PC-9 (cell line): ENCODE data around the gene RAB11FIP4.

Experiments
- EZH2 ChIP-seq: fragments of 200-600 bp; sonication (generic); IDR thresholded peaks from 2 replicates; pipeline ENCODE4 v1.8.0; 2017; ENCODE audit warnings: antibody characterized with exemption, low read depth
- TF ChIP-seq, protein P1 (sequence below): fragments of 200-600 bp; sonication (generic); conservative IDR thresholded peaks from 2 replicates; pipeline ENCODE4 v1.6.1; 2017; ENCODE audit warnings: mixed run types, antibody characterized with exemption, mild to moderate bottlenecking, moderate library complexity

DNA sequence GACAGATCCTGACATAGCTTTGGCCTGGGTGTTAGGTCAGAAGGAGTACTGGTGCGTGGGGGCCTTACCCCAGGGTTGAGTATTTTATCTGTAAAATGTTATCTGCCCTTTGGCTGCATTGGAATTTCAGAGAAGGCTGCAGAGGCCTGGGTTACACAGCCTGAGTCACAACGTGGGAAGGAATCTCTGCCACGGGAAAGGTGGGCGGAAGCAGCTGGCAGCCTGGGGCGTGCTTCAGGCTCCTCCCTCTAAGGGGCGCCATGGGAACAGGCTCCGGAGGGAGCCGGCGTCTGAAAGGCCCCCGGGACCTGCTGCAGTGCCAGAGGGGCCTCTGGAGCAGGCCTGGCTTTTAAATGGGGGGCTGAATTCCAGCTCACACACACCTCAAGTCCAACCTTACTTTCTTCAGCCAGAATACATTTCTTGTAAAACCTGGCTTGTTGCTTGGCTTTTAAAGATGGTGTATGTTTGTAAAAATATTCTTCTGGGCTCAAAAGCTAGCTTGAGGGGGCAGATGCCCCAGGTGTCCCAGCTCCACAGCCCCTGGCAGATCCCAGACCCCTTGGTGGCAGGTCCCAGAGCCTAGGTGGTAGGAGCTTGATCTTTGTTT is 142.2 kb downstream of the RAB11FIP4 start:
- TF ChIP-seq, protein P1, sequence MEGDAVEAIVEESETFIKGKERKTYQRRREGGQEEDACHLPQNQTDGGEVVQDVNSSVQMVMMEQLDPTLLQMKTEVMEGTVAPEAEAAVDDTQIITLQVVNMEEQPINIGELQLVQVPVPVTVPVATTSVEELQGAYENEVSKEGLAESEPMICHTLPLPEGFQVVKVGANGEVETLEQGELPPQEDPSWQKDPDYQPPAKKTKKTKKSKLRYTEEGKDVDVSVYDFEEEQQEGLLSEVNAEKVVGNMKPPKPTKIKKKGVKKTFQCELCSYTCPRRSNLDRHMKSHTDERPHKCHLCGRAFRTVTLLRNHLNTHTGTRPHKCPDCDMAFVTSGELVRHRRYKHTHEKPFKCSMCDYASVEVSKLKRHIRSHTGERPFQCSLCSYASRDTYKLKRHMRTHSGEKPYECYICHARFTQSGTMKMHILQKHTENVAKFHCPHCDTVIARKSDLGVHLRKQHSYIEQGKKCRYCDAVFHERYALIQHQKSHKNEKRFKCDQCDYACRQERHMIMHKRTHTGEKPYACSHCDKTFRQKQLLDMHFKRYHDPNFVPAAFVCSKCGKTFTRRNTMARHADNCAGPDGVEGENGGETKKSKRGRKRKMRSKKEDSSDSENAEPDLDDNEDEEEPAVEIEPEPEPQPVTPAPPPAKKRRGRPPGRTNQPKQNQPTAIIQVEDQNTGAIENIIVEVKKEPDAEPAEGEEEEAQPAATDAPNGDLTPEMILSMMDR = no peak; the same call in 1 of the 2 replicates
- TF ChIP-seq EZH2 = no peak
